Glomerular endothelial cell (primary cell): ENCODE results near the gene PSMA2. TPM values are rescaled to one million over a fixed set of nuclear protein-coding genes. Genes with fewer than 3 reads are reported as not detected.
"Not testable (repeated sequence)": the region's sequence is repeated elsewhere in the genome, so short reads cannot be mapped to it uniquely, and the experiment has no call there.

Experiments
- DNase-seq: peaks from one replicate; pipeline ENCODE4 v3.0.0-alpha.2; 2011; ENCODE audit warnings: low read depth, low spot score; ENCODE audit errors: extremely low read depth
- total RNA-seq: library from RNA; depleted of rRNA; stranded (reverse); fragments of >200 nt; gene quantifications from 2 replicates; pipeline ENCODE4 v1.2.3, GENCODE V29; 2015

Gene PSMA2
- total RNA-seq, 1 donor from 2014 or later: 56.6 TPM

- DNase-seq: no peak
Measured at GRCh38 chr7:42910306-42910705, 21.7 kb downstream of the PSMA2 start.

GRCh38 chr7:42907316-42907715 is 24.7 kb downstream of the PSMA2 start:
- DNase-seq: no peak

- DNase-seq: no peak
Measured at GRCh38 chr7:42906181-42906580, 25.8 kb downstream of the PSMA2 start.

- DNase-seq: no peak
Measured at GRCh38 chr7:42902331-42902730, 29.6 kb downstream of the PSMA2 start.

GRCh38 chr7:42900842-42901241 is 31.1 kb downstream of the PSMA2 start:
- DNase-seq: no peak

GRCh38 chr7:42893346-42894240 is 38.4 kb downstream of the PSMA2 start:
- DNase-seq: no peak

GRCh38 chr7:42886893-42887505 is 45.0 kb downstream of the PSMA2 start:
- no peak for DNase-seq

- no peak for DNase-seq
Measured at GRCh38 chr7:42886129-42886528, 45.8 kb downstream of the PSMA2 start.

- not testable (repeated sequence) for DNase-seq
Measured at GRCh38 chr7:42885183-42885582, 46.8 kb downstream of the PSMA2 start.

GRCh38 chr7:42883950-42884349 is 48.0 kb downstream of the PSMA2 start:
- no peak for DNase-seq

GRCh38 chr7:42880392-42880791 is 51.6 kb downstream of the PSMA2 start:
- no peak for DNase-seq

- DNase-seq: no peak
Measured at GRCh38 chr7:42878303-42878702, 53.7 kb downstream of the PSMA2 start.

- DNase-seq: no peak
Measured at GRCh38 chr7:42877862-42878261, 54.1 kb downstream of the PSMA2 start.

- DNase-seq: no peak
Measured at GRCh38 chr7:42876182-42877068, 55.5 kb downstream of the PSMA2 start.

- no peak for DNase-seq
Measured at GRCh38 chr7:42869131-42870020, 62.6 kb downstream of the PSMA2 start.

- DNase-seq: no peak
Measured at GRCh38 chr7:42868480-42868879, 63.5 kb downstream of the PSMA2 start.
